Measurements from ENCODE around the gene ZBTB49. TPM values are rescaled to one million over a fixed set of nuclear protein-coding genes. Genes with fewer than 3 reads are reported as not detected.

ZBTB49 gene
- total RNA-seq, 1 experiment from 2014 or later: 4.7 TPM

- Histone ChIP-seq H3K9me3 (replicated peaks) (no peaks in the 10 kb centered on the region; the same call in 1 of the 2 replicates), H3K36me3 (peaks cover 53% of the 10 kb centered on the region), H3K27ac (peak overlapping the region; percentile 93), H3K4me3 (no peak overlapping the region), H3K4me1 (replicated peaks) (peaks cover 36% of the 10 kb centered on the region), H3K27me3 (replicated peaks) (no peaks in the 10 kb centered on the region)
- peak; percentile 66 to 72 for DNase-seq (ENCODE audit: low read depth in 1 of 2, low spot score in 2 of 2)
These were observed 22.1 kb upstream of the ZBTB49 start for GRCh38 chr4:4267981-4268380.

- no peak for DNase-seq (ENCODE audit: low read depth in 1 of 2, low spot score in 2 of 2)
- Histone ChIP-seq H3K9me3 (replicated peaks) (no peaks in the 10 kb centered on the region; the same call in 1 of the 2 replicates), H3K27me3 (replicated peaks) (no peaks in the 10 kb centered on the region)
These were observed 21.3 kb upstream of the ZBTB49 start for GRCh38 chr4:4268776-4269175.

GRCh38 chr4:4269331-4269731 lies 20.7 kb upstream of the ZBTB49 start:
- peak overlapping the region; percentile 93 for H3K27ac ChIP-seq
- H3K36me3 ChIP-seq: peaks cover 66% of the 10 kb centered on the region
- H3K9me3 ChIP-seq (replicated peaks): no peaks in the 10 kb centered on the region; the same call in 1 of the 2 replicates
- no peaks in the 10 kb centered on the region for H3K27me3 ChIP-seq (replicated peaks)
- peaks cover 36% of the 10 kb centered on the region for H3K4me1 ChIP-seq (replicated peaks)
- DNase-seq (ENCODE audit: low read depth in 1 of 2, low spot score in 2 of 2): no peak
- no peak overlapping the region for H3K4me3 ChIP-seq

More at GRCh38 chr4:4268776-4269175, 21.3 kb upstream of the ZBTB49 start:
- Histone ChIP-seq H3K27ac (peak overlapping the region; percentile 93), H3K4me3 (no peak overlapping the region), H3K36me3 (peaks cover 61% of the 10 kb centered on the region), H3K4me1 (replicated peaks) (peaks cover 36% of the 10 kb centered on the region)

GRCh38 chr4:4269856-4270255 lies 20.2 kb upstream of the ZBTB49 start:
- Histone ChIP-seq H3K27me3 (replicated peaks) (no peaks in the 10 kb centered on the region), H3K9me3 (replicated peaks) (no peaks in the 10 kb centered on the region; the same call in 1 of the 2 replicates), H3K36me3 (peaks cover 72% of the 10 kb centered on the region), H3K4me3 (no peak overlapping the region), H3K27ac (peak overlapping the region; percentile 93), H3K4me1 (replicated peaks) (peaks cover 36% of the 10 kb centered on the region)
- DNase-seq (ENCODE audit: low read depth in 1 of 2, low spot score in 2 of 2): peak in 1 of 2 experiments; percentile 70

- Histone ChIP-seq H3K36me3 (peaks cover 76% of the 10 kb centered on the region), H3K4me1 (replicated peaks) (peaks cover 36% of the 10 kb centered on the region), H3K4me3 (no peak overlapping the region), H3K27ac (peak overlapping the region; percentile 93), H3K9me3 (replicated peaks) (no peaks in the 10 kb centered on the region; the same call in 1 of the 2 replicates), H3K27me3 (replicated peaks) (no peaks in the 10 kb centered on the region)
- peak in 1 of 2 experiments; percentile 72 for DNase-seq (ENCODE audit: low read depth in 1 of 2, low spot score in 2 of 2)
These were observed 19.5 kb upstream of the ZBTB49 start for GRCh38 chr4:4270529-4270928.

- Histone ChIP-seq H3K9me3 (replicated peaks) (no peaks in the 10 kb centered on the region; the same call in 1 of the 2 replicates), H3K27ac (no peak overlapping the region)
- DNase-seq (ENCODE audit: low read depth in 1 of 2, low spot score in 2 of 2): no peak
These were observed 18.1 kb upstream of the ZBTB49 start for GRCh38 chr4:4271912-4272311.

GRCh38 chr4:4274226-4274625 lies 15.8 kb upstream of the ZBTB49 start:
- Histone ChIP-seq H3K36me3 (peaks cover 91% of the 10 kb centered on the region), H3K4me1 (replicated peaks) (peaks cover 19% of the 10 kb centered on the region), H3K27ac (no peak overlapping the region), H3K4me3 (no peak overlapping the region), H3K9me3 (replicated peaks) (no peaks in the 10 kb centered on the region; the same call in 1 of the 2 replicates), H3K27me3 (replicated peaks) (no peaks in the 10 kb centered on the region)
- no peak for DNase-seq (ENCODE audit: low read depth in 1 of 2, low spot score in 2 of 2)

More at GRCh38 chr4:4271912-4272311, 18.1 kb upstream of the ZBTB49 start:
- Histone ChIP-seq H3K4me1 (replicated peaks) (peaks cover 36% of the 10 kb centered on the region), H3K27me3 (replicated peaks) (no peaks in the 10 kb centered on the region), H3K36me3 (peaks cover 87% of the 10 kb centered on the region), H3K4me3 (no peak overlapping the region)

GRCh38 chr4:4277531-4277930 lies 12.5 kb upstream of the ZBTB49 start:
- no peak for DNase-seq (ENCODE audit: low read depth in 1 of 2, low spot score in 2 of 2)
- Histone ChIP-seq H3K27ac (no peak overlapping the region), H3K9me3 (replicated peaks) (no peaks in the 10 kb centered on the region), H3K4me1 (replicated peaks) (no peaks in the 10 kb centered on the region), H3K36me3 (peaks cover 96% of the 10 kb centered on the region), H3K4me3 (no peak overlapping the region), H3K27me3 (replicated peaks) (no peaks in the 10 kb centered on the region)

GRCh38 chr4:4281787-4282186 lies 8.3 kb upstream of the ZBTB49 start:
- no peak overlapping the region for H3K27ac ChIP-seq
- peaks cover 93% of the 10 kb centered on the region for H3K36me3 ChIP-seq
- no peaks in the 10 kb centered on the region for H3K9me3 ChIP-seq (replicated peaks)
- H3K4me3 ChIP-seq: no peak overlapping the region
- DNase-seq (ENCODE audit: low read depth in 1 of 2, low spot score in 2 of 2): no peak
- no peaks in the 10 kb centered on the region for H3K27me3 ChIP-seq (replicated peaks)
- H3K4me1 ChIP-seq (replicated peaks): peaks cover 11% of the 10 kb centered on the region

- Histone ChIP-seq H3K36me3 (peaks cover 81% of the 10 kb centered on the region), H3K9me3 (replicated peaks) (no peaks in the 10 kb centered on the region; the same call in 1 of the 2 replicates), H3K27me3 (replicated peaks) (no peaks in the 10 kb centered on the region), H3K4me3 (no peak overlapping the region), H3K27ac (peak overlapping the region; percentile 25; the same call in 1 of the 2 replicates), H3K4me1 (replicated peaks) (peaks cover 21% of the 10 kb centered on the region)
- DNase-seq (ENCODE audit: low read depth in 1 of 2, low spot score in 2 of 2): peak in 1 of 2 experiments; percentile 51
These were observed 5.0 kb upstream of the ZBTB49 start for GRCh38 chr4:4284827-4285618.

- H3K27me3 ChIP-seq (replicated peaks): no peaks in the 10 kb centered on the region
- no peak for DNase-seq (ENCODE audit: low read depth in 1 of 2, low spot score in 2 of 2)
- no peaks in the 10 kb centered on the region; the same call in 1 of the 2 replicates for H3K9me3 ChIP-seq (replicated peaks)
These were observed 2.0 kb upstream of the ZBTB49 start for GRCh38 chr4:4288098-4288497.

GRCh38 chr4:4289055-4289454 lies 996 bp upstream of the ZBTB49 start:
- DNase-seq (ENCODE audit: low read depth in 1 of 2, low spot score in 2 of 2): no peak
- peaks cover 55% of the 10 kb centered on the region for H3K36me3 ChIP-seq
- H3K27me3 ChIP-seq (replicated peaks): no peaks in the 10 kb centered on the region
- H3K27ac ChIP-seq: peak overlapping the region; percentile 11
- H3K9me3 ChIP-seq (replicated peaks): no peaks in the 10 kb centered on the region; the same call in 1 of the 2 replicates
- peaks cover 29% of the 10 kb centered on the region for H3K4me1 ChIP-seq (replicated peaks)
- H3K4me3 ChIP-seq: peak overlapping the region; percentile 68

More at GRCh38 chr4:4288098-4288497, 2.0 kb upstream of the ZBTB49 start:
- no peak overlapping the region for H3K4me3 ChIP-seq
- H3K27ac ChIP-seq: no peak overlapping the region
- peaks cover 62% of the 10 kb centered on the region for H3K36me3 ChIP-seq
- H3K4me1 ChIP-seq (replicated peaks): peaks cover 29% of the 10 kb centered on the region

GRCh38 chr4:4289597-4289940 lies 482 bp upstream of the ZBTB49 start:
- Histone ChIP-seq H3K4me3 (peak overlapping the region; percentile 68), H3K27ac (peak overlapping the region; percentile 11), H3K9me3 (replicated peaks) (no peaks in the 10 kb centered on the region; the same call in 1 of the 2 replicates), H3K27me3 (replicated peaks) (no peaks in the 10 kb centered on the region), H3K36me3 (peaks cover 51% of the 10 kb centered on the region), H3K4me1 (replicated peaks) (peaks cover 29% of the 10 kb centered on the region)
- no peak for DNase-seq (ENCODE audit: low read depth in 1 of 2, low spot score in 2 of 2)

GRCh38 chr4:4293279-4293678 lies 3.2 kb downstream of the ZBTB49 start:
- H3K27ac ChIP-seq: no peak overlapping the region
- DNase-seq (ENCODE audit: low read depth in 1 of 2, low spot score in 2 of 2): no peak
- H3K36me3 ChIP-seq: peaks cover 27% of the 10 kb centered on the region
- H3K4me1 ChIP-seq (replicated peaks): peaks cover 19% of the 10 kb centered on the region
- H3K9me3 ChIP-seq (replicated peaks): no peaks in the 10 kb centered on the region; the same call in 1 of the 2 replicates
- no peaks in the 10 kb centered on the region for H3K27me3 ChIP-seq (replicated peaks)
- no peak overlapping the region for H3K4me3 ChIP-seq
